ENCODE measurements around the gene PDE9A.

PDE9A gene

DNA sequence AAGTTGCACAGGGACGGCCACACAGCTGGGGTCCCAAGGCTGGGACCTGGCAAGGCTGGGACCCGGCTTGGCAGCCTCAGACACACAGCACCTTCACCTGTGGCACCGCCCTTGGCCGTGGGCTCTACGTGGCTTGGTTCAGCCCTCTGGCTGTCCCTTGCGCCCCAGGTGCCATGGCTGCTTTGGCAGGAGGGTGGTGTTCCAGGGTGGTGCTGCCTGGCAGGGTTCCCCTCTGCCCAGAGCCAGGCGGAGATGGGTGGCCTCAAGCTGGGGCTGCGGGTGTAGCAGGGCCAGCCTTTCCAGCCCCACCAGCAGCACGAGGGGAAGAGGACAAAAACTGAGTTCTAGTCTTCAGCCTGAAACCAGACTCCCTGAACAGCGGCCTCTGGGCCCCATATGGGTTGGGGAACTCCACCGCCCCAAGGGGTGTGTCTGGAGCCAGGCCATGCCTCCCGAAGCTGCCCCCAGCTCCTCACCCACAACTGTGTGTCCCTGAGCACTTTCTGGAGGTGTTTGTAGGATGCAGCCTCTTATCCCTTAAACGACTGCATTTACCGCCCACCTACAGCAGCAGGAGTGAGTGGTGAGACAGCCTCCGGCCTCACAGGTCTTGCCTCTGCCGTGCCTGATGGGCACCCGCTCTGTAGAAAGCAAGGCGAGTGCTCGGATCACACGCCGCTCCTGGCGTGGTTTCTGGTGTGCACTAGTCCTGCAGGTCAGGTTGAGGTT is 92.3 kb downstream of the PDE9A start:
- DNase-seq, result no peak

DNA sequence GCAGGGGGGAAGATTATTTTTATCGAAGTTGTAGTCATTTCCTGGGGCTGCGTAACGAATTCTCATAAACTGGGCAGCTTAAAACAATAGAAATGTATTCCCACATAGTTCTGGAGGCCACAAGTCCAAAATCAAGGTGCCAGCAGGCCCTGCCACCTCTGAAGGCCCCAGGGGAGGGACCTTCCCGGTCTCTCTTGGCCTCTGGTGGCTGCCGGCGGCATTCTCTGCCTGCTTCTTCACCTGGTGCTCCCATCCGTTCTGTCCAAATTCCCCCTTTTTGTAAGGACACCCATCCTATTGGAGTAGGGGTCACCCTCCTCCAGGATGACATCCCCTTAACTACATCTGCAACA is 92.8 kb downstream of the PDE9A start:
- no peak for DNase-seq

DNA sequence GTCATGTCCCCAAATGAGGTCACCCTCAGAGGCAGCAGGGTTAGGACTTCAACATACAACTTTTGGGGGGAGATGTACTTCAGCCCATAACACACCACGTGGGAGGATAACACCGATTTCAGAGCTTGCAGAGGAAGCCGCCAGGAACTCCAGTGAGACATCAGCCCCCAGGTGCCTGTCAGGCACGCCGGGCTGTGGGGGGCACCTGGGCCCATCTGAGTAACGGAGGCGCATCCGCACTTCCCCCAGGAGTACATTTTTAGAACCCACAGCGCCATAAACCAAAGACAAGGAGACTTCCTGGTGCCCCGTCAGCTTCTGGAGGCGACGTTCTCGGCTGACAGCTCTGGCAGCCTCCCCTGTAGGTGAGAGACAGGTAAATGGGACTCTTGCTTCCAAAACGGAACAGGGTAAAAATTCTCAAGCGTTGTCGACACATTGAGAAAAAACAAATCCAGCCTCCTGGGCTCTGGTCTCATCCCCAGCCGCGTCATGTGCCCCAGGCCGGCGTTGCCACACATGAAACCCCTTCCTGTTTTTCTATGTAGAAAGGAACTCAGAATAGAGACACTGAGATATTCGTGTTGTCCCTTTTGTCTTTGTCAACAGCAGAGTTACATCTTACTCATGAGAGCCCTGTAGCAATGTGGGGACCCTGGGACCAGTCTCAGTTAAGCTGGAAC is 93.3 kb downstream of the PDE9A start:
- DNase-seq, result no peak

DNA sequence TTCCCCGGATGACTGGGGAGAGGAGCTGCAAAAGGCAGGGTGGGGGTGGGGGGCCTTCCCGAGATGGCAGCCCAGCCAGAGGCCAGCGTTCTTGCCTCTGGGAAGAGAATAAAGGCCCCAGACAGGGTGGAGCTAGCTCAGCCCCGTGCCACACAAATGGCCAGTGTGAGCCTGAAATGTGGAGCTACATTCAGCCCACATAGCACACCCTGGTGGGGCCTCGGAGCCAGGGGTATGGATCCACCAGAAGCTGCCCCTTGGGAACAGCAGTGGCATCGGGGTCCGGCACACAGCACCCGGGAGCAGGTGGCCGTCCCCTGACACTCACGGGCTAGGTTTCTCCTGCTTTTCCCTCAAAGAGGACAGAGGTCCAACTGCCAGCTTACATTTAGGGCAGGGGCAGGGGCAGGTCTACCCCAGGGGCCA is 93.9 kb downstream of the PDE9A start:
- no peak for DNase-seq

DNA sequence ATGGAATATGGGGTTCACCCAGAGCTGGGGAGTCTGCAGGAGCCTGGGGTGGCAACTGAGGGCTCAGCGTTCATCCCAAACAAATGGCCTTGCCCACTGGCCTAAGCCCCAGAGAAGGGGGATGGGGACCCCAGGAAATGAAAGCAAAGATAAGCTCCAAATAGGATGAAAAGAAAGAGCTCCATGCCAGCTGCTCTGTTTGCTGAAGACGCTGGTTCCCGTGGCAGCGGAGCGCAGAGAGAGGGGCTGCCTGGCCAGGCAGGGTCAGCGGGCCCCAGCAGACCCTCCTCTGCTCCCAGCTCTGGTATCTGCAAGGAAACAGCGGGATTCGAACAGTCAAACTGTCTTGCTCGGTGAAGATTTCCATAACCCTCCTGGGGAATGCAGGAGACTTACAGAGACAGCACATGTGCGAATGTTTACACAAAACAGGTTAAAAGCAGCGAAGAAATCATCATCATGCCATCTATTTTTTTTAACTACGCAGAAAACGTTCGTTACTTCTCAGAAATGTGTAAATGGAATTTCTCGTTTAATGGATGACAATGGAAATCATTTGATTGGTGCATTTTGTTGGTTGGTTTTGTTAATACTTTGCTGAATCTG is 94.4 kb downstream of the PDE9A start:
- no peak for DNase-seq

DNA sequence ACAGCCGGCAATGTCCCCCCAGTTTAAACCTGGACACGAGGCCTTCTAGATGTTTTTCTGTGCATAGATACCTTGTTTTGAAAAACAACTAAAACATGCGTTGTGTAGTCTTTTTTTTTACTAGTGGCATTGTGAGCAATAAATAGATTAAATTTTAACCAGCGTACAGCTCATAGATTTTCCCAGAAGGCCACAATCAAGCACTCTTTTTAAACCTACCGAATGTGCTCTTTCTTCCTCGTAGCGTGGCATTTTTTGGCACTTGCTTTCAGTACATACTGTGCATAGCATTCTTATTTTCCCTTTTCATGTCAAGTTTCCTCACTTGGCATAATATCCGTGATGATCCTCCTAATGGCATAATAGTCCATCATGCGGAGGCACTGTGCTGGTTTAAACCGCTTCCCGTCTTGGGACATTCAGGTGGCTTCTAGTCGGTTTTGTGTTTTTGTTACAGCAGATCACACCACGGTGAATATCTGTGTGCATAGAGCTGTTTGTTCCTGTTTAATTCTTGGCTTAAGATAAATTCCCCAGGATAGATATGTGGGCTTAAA is 95.3 kb downstream of the PDE9A start:
- no peak for DNase-seq

DNA sequence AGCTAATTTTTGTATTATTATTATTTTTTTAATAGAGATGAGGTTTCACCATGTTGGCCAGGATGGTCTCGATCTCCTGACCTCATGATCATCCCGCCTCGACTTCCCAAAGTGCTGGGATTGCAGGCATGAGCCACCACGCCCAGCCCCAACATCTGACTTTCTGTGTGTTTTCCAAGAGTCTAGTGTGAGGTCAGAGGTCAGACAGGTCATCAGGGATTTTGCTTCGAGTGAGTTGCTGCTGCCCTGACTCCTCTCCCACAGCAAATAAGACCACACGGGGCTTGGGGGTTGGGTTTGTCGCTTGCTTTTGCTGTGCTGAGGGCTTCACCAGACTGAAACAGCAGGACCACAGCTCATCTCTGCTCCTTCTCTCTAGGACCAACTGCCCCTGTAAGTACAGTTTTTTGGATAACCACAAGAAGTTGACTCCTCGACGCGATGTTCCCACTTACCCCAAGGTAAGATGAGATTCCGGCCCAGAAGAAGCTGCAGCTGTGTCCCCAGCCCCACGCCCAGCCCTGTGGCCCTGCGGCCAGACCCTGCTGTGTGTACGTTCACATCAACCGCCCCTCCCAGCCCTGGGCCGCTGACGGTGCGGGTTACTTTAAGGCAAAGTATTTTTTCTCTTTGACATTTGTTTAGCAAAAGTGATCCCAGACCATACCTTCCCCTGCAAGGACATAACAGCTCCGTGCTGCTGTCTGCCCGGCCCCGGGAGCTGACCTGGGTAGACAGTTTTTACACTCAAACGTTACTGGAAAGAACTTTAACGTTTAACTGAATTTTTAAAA is 97.5 kb downstream of the PDE9A start:
- DNase-seq, result no peak

DNA sequence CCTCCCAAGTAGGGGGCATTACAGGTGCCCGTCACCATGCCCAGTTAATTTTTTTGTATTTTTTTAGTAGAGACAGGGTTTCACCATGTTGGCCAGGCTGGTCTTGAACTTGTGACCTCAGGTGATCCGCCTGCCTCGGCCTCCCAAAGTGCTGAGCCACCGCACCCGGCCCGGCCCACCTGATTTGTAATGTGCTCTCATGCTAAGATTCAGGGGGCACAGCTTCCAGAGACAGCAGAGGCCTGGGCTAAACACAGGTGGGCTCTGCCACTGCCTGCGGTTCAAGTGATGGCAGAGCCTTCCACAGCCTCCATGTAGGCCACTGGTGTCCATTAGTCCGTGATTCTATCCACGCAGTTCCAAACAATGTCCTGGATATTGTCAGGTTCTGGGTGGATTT is 98.4 kb downstream of the PDE9A start:
- DNase-seq, result no peak

DNA sequence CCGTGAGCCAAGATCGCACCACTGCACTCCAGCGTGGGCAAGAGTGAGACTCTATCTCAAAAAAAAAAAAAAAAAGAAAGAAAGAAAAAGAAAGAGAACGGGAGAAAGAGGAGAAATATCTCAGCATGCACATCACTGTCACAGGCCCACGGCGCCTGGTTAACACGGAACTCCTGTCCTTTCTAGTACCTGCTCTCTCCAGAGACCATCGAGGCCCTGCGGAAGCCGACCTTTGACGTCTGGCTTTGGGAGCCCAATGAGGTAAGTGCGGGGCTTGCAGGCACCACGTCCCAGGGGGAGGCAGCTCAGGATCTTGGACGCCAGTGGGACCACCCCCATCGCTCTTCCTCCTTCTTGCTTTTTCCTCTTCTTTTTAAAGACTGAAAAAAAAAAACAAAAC is 100.4 kb downstream of the PDE9A start:
- no peak for DNase-seq

DNA sequence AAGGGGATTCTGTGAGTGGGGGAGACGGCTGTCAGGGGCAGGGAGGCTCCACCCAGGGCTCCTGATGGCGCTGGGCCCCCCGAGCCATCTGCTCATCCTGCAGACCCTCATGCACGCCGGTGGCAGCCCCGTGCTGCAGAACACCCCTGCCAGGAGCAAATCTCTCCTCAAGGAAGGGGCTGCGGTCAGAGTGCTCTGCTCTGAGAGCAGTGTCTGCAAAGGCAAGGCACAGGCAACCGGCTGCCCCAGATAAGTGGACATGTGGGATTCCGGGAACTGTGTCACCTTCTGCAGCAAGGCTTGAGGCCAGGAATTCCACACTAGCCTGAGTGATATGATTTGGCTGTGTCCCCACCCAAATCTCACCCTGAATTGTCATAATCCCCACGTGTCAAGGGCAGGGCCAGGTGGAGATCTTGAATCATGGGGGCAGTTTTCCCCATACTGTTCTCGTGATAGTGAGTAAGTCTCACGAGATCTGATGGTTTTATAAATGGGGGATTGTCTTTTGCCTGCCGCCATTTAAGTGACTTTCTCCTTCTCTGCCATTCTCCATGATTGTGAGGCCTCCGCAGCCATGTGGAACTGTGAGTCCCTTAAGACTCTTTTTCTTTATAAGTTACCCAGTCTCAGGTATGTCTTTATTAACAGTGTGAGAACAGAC is 101.0 kb downstream of the PDE9A start:
- DNase-seq, result no peak

DNA sequence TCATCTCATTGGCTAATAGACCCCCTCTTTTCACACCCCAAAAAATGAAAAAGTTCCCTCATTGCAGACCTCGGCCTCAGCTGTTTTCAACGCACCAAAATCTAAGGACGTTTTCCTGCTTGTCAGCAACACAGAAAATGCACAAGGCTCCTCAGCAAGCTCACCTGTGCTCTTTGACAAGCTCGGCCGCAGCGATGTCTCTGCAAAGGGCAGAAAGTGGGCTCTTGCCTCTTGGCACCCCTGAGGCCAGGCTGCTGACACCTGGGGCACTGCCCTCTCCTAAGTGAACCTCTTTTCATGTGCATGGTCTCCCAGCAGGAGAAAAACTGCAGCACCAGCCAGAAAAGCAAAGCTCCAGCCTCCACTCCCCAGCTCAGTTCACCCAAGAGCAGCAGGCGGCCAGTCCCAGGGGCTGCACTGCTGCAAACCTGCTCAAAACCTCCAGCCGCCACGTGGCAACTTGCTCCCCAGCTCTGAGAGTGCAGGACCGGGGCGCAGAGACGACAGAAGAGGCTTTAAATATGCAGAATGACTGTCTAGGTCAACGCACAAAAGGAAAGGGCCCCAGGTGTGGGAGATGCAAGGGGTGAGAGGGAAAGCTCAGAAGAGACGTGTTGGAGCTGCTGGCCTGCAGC is 101.7 kb downstream of the PDE9A start:
- DNase-seq, result no peak

DNA sequence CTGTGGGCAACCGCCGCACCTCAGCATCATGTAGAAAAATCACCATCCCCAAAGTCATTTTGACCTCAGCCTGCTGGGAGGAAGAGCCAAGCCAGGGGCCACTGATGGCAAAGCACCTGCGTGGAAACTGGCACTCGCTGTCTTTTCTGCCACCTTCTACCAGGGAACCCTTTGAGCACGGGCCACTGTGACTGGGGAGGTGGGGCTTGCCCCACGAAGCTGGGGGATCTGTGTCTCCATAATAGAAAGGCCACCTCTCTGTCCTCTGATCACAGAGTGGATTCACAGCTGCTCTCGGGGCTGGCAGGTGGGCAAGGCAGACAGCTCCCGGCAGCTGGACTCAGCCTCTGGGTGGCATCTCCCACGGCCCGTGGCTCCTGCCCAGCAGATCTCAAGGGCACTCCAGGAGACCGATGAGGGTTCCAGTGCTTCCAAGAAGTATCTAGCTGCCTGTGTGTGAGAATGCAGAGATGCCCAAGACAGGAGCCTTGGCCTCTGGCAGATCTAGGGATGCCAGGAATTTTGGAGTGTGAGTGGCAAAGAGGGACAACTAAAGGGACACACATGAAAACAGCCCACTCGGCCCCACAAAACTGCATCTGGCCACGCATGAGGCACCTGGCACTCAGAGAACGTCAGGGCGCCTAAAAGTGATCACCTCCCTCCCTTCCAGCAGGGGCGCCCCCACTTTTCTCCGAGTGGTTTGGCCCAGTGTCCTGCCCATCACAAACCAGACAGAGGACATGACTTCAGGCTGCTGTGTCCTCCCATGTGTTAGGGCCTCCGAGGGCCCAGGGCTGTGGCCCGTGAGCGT is 102.6 kb downstream of the PDE9A start:
- DNase-seq, result no peak

DNA sequence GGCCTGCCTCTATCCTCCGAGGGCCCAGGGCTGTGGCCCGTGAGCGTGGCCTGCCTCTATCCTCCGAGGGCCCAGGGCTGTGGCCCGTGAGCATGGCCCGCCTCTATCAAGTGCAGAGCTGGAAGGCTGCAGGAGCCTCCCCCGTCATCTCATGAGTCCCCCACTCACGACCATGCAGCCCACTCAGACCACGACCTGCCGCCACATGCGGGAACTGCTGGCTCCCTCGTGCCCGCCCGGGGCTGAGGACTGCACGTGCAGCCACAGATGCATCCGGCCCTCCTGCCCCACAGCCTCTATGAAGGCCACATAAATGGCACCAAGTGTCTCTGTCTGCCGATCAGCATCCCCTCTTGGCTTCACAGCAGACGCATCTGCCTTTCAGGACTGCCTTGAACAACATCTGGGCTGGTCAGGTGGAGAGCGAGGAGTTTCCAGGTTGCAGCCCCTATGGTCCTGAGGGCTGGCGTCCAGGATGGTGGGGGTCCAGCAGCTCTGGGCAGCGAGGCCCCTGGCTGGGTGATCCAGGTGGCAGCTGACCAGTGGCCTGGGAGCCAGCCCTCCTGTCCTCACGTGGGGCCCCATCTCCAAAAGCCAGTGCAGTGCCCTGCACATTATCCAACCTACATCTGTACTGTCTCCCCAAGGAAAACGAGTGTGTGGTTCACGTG is 103.3 kb downstream of the PDE9A start:
- DNase-seq, result no peak

DNA sequence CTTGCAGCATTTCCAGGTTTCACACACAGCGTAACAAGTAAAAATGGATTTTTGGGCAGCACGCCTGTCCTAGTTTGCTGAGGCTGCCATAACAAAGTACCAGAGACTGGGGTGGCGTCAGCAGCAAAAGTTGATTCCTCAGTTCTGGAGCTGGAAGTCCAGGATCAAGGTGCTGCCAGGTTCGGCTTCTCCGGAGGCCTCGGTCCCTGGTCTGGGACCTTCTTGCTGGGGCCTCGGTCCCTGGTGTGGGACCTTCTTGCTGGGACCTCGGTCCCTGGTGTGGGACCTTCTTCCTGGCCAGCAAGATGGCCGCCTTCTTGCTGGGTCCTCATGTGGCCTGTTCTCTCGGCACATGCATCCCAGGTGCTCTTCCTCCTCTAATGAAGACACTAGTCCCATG is 104.0 kb downstream of the PDE9A start:
- no peak for DNase-seq

DNA sequence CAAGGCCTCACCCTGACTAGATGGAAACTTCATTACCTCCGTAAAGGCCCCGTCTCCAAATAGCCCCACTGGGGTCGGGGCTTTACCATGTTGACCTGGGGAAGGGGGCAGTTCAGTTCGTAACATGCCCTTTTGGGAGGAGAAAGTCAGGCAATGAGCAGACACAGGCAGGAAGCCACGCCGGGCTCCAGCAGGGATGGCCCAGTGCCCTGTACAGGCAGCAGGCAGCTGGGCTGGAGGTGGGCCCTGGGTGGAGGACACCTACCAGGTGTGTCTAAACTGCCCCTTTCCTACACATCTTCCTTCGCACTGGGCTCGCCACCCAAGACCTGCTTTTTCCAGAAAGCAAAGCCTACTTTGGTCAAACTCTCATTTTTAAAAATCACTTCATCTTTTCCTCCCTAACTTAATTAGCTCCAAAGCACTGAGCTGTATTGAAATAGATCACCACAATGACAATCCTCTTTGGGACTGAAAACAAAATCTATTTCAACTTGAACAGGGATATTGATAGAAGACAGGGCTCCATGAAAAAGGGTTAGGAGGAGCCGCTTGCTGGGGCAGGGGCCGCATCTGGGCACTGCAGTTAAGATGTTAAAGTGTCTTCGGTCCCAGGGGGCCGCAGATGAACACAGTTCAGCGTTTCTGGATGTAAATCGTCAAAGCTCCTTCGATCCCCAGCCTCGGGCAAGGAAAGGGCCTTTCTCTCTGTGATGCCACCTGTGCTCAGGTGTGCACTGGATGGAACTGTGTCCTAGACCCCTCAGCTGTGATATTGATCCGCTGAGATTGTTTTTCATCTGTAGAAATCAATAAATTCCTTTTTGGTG is 104.6 kb downstream of the PDE9A start:
- DNase-seq, result no peak

DNA sequence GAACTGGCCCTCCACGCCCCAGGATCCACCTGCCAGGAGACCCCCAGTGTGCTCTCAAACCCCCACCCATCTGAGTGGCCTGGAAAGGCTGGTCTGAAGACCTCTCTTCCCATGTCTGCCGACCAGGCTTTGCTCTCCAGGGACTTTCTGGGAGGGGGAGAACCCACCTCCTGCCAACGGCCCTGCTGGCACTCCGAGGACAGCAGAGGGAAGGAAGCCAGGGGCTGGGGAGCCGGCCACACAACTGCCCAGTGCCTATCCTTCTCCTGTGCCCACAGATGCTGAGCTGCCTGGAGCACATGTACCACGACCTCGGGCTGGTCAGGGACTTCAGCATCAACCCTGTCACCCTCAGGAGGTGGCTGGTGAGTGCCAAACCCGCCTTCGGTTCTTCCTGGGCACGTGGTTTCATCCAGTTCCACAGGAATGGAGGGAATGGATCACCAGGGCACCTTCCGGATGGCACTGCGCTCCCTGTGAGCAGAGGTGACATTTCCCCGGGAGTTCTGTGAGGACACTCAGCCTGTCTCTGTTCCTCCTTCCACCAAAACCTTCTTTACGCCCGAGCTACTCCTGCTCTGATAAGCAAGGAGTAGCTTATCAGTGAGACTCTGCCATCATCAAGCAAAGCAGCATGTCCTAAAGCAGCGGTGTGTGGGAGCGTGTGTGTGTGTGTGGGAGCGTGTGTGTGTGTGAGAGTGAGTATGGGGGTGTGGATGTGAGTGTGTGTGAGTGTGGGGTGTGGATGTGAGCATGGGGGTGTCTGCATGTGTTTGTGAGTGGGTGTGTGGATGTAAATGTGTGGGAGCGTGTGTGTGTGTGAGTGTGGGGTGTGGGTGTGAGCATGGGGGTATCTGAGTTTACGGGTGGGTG is 105.5 kb downstream of the PDE9A start:
- DNase-seq, result no peak

DNA sequence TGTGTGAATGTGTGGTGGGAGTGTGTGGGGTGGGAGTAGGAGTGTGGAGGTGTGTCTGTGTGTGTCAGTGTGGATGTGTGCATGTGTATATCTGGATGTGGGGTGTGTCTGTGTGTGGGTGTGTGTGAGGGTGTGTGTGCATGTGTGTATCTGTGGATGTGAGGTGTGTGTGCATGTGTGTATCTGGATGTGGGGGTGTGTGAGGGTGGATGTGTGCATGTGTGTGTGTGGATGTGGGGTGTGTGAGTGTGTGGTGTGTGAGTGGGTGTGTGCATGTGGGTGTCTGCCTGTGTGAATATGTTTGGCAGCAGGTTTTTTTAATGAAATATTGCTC is 106.1 kb downstream of the PDE9A start:
- DNase-seq, result no peak

DNA sequence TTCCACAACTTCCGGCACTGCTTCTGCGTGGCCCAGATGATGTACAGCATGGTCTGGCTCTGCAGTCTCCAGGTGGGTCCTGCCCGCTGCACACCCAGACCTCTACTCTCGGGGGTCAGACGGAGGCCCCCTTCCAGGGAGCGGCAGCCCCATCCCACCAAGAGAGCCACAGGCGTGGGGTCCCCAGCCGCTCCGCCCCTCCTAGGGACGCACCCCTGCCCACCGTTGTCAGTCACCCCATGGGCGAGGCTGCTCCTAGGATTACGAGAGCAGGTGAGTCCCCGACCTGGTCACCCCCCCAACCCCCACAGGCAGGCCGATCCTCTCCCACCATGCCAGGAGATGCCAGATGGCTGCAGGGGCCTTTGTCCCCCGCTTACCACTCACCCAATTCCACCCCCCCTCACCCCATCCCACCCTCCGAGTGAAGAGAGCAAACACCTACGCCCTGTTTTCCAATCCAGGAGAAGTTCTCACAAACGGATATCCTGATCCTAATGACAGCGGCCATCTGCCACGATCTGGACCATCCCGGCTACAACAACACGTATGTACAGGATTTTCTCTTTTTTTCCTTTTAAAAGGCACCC is 107.0 kb downstream of the PDE9A start:
- no peak for DNase-seq

Measured in 8988T (cell line).